SJCRH30 (cell line): Measurements from ENCODE around the gene NDUFS3. TPM values are rescaled to one million over a fixed set of nuclear protein-coding genes. Genes with fewer than 3 reads are reported as not detected.

Experiments
- DNase-seq, 2 experiments: peaks; one replicate each; pipeline ENCODE4 v3.0.0-alpha.2; 2015 to 2020
- H3K27ac ChIP-seq: fragments of 250-450 bp; sonication (Bioruptor Pico); 2 replicates; pipeline ENCODE4 v1.5.1; 2020; ENCODE audit warnings: mild to moderate bottlenecking, moderate library complexity
- H3K27me3 ChIP-seq: fragments of 250-450 bp; sonication (Bioruptor Pico); 2 replicates; pipeline ENCODE4 v1.5.1; 2020; ENCODE audit warnings: mild to moderate bottlenecking, moderate library complexity
- H3K36me3 ChIP-seq: fragments of 250-450 bp; sonication (Bioruptor Pico); 2 replicates; pipeline ENCODE4 v1.5.1; 2020; ENCODE audit warnings: mild to moderate bottlenecking, moderate library complexity
- H3K4me1 ChIP-seq: fragments of 250-450 bp; sonication (Bioruptor Pico); 2 replicates; pipeline ENCODE4 v1.5.1; 2020; ENCODE audit warnings: mild to moderate bottlenecking, moderate library complexity
- H3K4me3 ChIP-seq: fragments of 250-450 bp; sonication (Bioruptor Pico); 2 replicates; pipeline ENCODE4 v1.5.1; 2020; ENCODE audit warnings: mild to moderate bottlenecking, moderate library complexity
- H3K9me3 ChIP-seq: fragments of 250-450 bp; sonication (Bioruptor Pico); replicated peaks from 2 replicates; pipeline ENCODE4 v1.5.1; 2020; ENCODE audit warnings: mild to moderate bottlenecking, moderate library complexity
- total RNA-seq: library from RNA; depleted of rRNA; stranded (reverse); fragments of >200 nt; shearing (Covaris generic); gene quantifications from 2 replicates; pipeline ENCODE4 v1.2.3, GENCODE V29; 2014; rRNA removed

The NDUFS3 gene
- total RNA-seq, 1 experiment from 2014 or later, result 135 TPM

- Histone ChIP-seq H3K4me3 (no peak overlapping the region), H3K9me3 (no peaks in the 10 kb centered on the region), H3K4me1 (no peaks in the 10 kb centered on the region), H3K27ac (no peak overlapping the region), H3K36me3 (peaks cover 9% of the 10 kb centered on the region), H3K27me3 (no peaks in the 10 kb centered on the region)
- DNase-seq, result peak; percentile 47 to 66
Measured at GRCh38 chr11:47616726-47617416, 38.0 kb downstream of the NDUFS3 start.

GRCh38 chr11:47617417-47617809, 38.5 kb downstream of the NDUFS3 start:
- no peak overlapping the region for H3K27ac ChIP-seq
- H3K27me3 ChIP-seq, result no peaks in the 10 kb centered on the region
- no peaks in the 10 kb centered on the region for H3K9me3 ChIP-seq
- H3K4me3 ChIP-seq, result no peak overlapping the region
- H3K36me3 ChIP-seq, result peaks cover 14% of the 10 kb centered on the region
- no peak for DNase-seq
- H3K4me1 ChIP-seq, result no peaks in the 10 kb centered on the region

GRCh38 chr11:47620836-47621378, 42.0 kb downstream of the NDUFS3 start:
- Histone ChIP-seq H3K4me3 (no peak overlapping the region), H3K4me1 (no peaks in the 10 kb centered on the region), H3K27me3 (no peaks in the 10 kb centered on the region), H3K36me3 (peaks cover 40% of the 10 kb centered on the region), H3K9me3 (no peaks in the 10 kb centered on the region), H3K27ac (no peak overlapping the region)
- DNase-seq, result no peak

GRCh38 chr11:47626234-47626633, 47.4 kb downstream of the NDUFS3 start:
- Histone ChIP-seq H3K4me1 (no peaks in the 10 kb centered on the region), H3K4me3 (no peak overlapping the region), H3K9me3 (no peaks in the 10 kb centered on the region), H3K27me3 (no peaks in the 10 kb centered on the region), H3K36me3 (peaks cover 69% of the 10 kb centered on the region), H3K27ac (no peak overlapping the region)
- DNase-seq, result no peak

GRCh38 chr11:47628026-47628425, 49.2 kb downstream of the NDUFS3 start:
- Histone ChIP-seq H3K27me3 (no peaks in the 10 kb centered on the region), H3K27ac (no peak overlapping the region), H3K4me3 (no peak overlapping the region), H3K9me3 (no peaks in the 10 kb centered on the region), H3K4me1 (no peaks in the 10 kb centered on the region), H3K36me3 (peaks cover 61% of the 10 kb centered on the region)
- DNase-seq, result no peak

- no peaks in the 10 kb centered on the region for H3K27me3 ChIP-seq
- DNase-seq, result no peak
- peaks cover 54% of the 10 kb centered on the region for H3K36me3 ChIP-seq
- H3K27ac ChIP-seq, result no peak overlapping the region
- no peak overlapping the region for H3K4me3 ChIP-seq
- H3K9me3 ChIP-seq, result no peaks in the 10 kb centered on the region
- no peaks in the 10 kb centered on the region for H3K4me1 ChIP-seq
Measured at GRCh38 chr11:47631473-47631872, 52.6 kb downstream of the NDUFS3 start.

Other genes with a start within 250 kb of the NDUFS3 start
- gene MYBPC3, start 226.4 kb upstream of the NDUFS3 start, total RNA-seq, result not detected in 2 replicates
- not detected in 2 replicates for gene SPI1, start 200.5 kb upstream of the NDUFS3 start, total RNA-seq
- 17.3 and 24.4 TPM in 2 replicates for gene SLC39A13, start 170.5 kb upstream of the NDUFS3 start, total RNA-seq
- 236 and 258 TPM in 2 replicates for gene PSMC3, start 152.6 kb upstream of the NDUFS3 start, total RNA-seq
- 91.3 and 93.5 TPM in 2 replicates for gene RAPSN, start 129.9 kb upstream of the NDUFS3 start, total RNA-seq
- gene CELF1, start 25.9 kb upstream of the NDUFS3 start, total RNA-seq, result 107 and 108 TPM in 2 replicates
- gene PTPMT1, start 13.5 kb upstream of the NDUFS3 start, total RNA-seq, result 47.9 and 53.3 TPM in 2 replicates
- 19.3 and 22.1 TPM in 2 replicates for gene KBTBD4, start 104 bp upstream of the NDUFS3 start, total RNA-seq
- gene FAM180B, start 7.6 kb downstream of the NDUFS3 start, total RNA-seq, result 0.16 and 0.43 TPM in 2 replicates
- gene C1QTNF4, start 15.3 kb downstream of the NDUFS3 start, total RNA-seq, result not detected in 2 replicates
- gene MTCH2, start 63.5 kb downstream of the NDUFS3 start, total RNA-seq, result 119 TPM in 2 replicates
- 0.04 and 0.41 TPM in 2 replicates for gene AGBL2, start 136.3 kb downstream of the NDUFS3 start, total RNA-seq
- 72.0 and 90.0 TPM in 2 replicates for gene FNBP4, start 188.3 kb downstream of the NDUFS3 start, total RNA-seq